Mesenchymal stem cell (in vitro differentiated cells and primary cell): ENCODE data around the gene LRTM2.

Experiments
- DNase-seq: peaks from one replicate; pipeline ENCODE4 v3.0.0-alpha.2; 2013
- H2AFZ ChIP-seq: one replicate; pipeline ENCODE4 v1.6.1; 2013; ENCODE audit warnings: low read depth, mild to moderate bottlenecking, control low read depth, inconsistent platforms, low read length, moderate library complexity
- H2AK5ac ChIP-seq: 2 replicates; pipeline ENCODE4 v1.6.1; 2013; ENCODE audit warnings: low read length, moderate library complexity, mild to moderate bottlenecking, inconsistent platforms; ENCODE audit not compliant: severe bottlenecking
- H2BK120ac ChIP-seq: one replicate; pipeline ENCODE4 v1.6.1; 2013; ENCODE audit warnings: low read depth, mild to moderate bottlenecking, inconsistent platforms, low read length, moderate library complexity
- H2BK12ac ChIP-seq, 2 experiments: one replicate each; pipeline ENCODE4 v1.6.1; 2013; ENCODE audit warnings: inconsistent platforms in 2 of 2, low read length in 2 of 2, mild to moderate bottlenecking in 2 of 2, moderate library complexity in 2 of 2, control low read depth in 1 of 2
- H2BK15ac ChIP-seq: one replicate; pipeline ENCODE4 v1.6.1; 2013; ENCODE audit warnings: mild to moderate bottlenecking, low read depth, inconsistent platforms; ENCODE audit not compliant: poor library complexity, severe bottlenecking
- H2BK5ac ChIP-seq: 2 replicates; pipeline ENCODE4 v1.6.1; 2013; ENCODE audit warnings: low read depth, mild to moderate bottlenecking, low read length, control low read depth, inconsistent platforms; ENCODE audit not compliant: poor library complexity, severe bottlenecking
- H3K14ac ChIP-seq, 2 experiments: one replicate each; pipeline ENCODE4 v1.6.1; 2013; ENCODE audit warnings: inconsistent platforms in 2 of 2, low read length in 2 of 2, control low read depth in 1 of 2, mild to moderate bottlenecking in 1 of 2, moderate library complexity in 1 of 2
- H3K18ac ChIP-seq, 2 experiments: one replicate each; pipeline ENCODE4 v1.6.1; 2013; ENCODE audit warnings: inconsistent platforms in 2 of 2, low read length in 2 of 2, control low read depth in 1 of 2, low read depth in 1 of 2, mild to moderate bottlenecking in 1 of 2
- H3K23ac ChIP-seq, 2 experiments: one replicate each; pipeline ENCODE4 v1.6.1; 2013; ENCODE audit warnings: inconsistent platforms in 2 of 2, low read length in 2 of 2, mild to moderate bottlenecking in 2 of 2, moderate library complexity in 2 of 2, control low read depth in 1 of 2
- H3K27ac ChIP-seq: 2 replicates; pipeline ENCODE4 v1.5.1; 2013; ENCODE audit warnings: mild to moderate bottlenecking, moderate library complexity, low read length, control low read depth, inconsistent platforms; ENCODE audit not compliant: poor library complexity, severe bottlenecking
- H3K27me3 ChIP-seq, 2 experiments: 2 replicates each; pipeline versions ENCODE4 v1.6.1 to v1.7.0; 2013; ENCODE audit warnings: low read length in 2 of 2, mild to moderate bottlenecking in 2 of 2, moderate library complexity in 2 of 2, control low read depth in 1 of 2, inconsistent platforms in 1 of 2; ENCODE audit not compliant: control insufficient read depth in 1 of 2, insufficient read depth in 1 of 2
- H3K36me3 ChIP-seq, 2 experiments: 2 replicates each; pipeline versions ENCODE4 v1.6.1 to v1.7.0; 2013; ENCODE audit warnings: low read length in 2 of 2, control low read depth in 1 of 2, inconsistent platforms in 1 of 2, low read depth in 1 of 2, mild to moderate bottlenecking in 1 of 2; ENCODE audit not compliant: insufficient read depth in 2 of 2, control insufficient read depth in 1 of 2
- H3K4ac ChIP-seq, 2 experiments: one replicate each; pipeline ENCODE4 v1.6.1; 2013; ENCODE audit warnings: inconsistent platforms in 2 of 2, low read length in 2 of 2, mild to moderate bottlenecking in 2 of 2, moderate library complexity in 2 of 2, control low read depth in 1 of 2, low read depth in 1 of 2
- H3K4me1 ChIP-seq: 2 replicates; pipeline ENCODE4 v1.6.1; 2013; ENCODE audit warnings: low read depth, low read length, control low read depth; ENCODE audit not compliant: control insufficient read depth, insufficient read depth
- H3K4me2 ChIP-seq: 2 replicates; pipeline ENCODE4 v1.6.1; 2013; ENCODE audit warnings: low read length, mild to moderate bottlenecking, inconsistent platforms; ENCODE audit not compliant: poor library complexity, severe bottlenecking
- H3K4me3 ChIP-seq, 2 experiments: 2 replicates each; pipeline versions ENCODE4 v1.5.1 to v1.7.0; 2013; ENCODE audit warnings: low read length in 2 of 2, mild to moderate bottlenecking in 2 of 2, control low read depth in 1 of 2, low read depth in 1 of 2; ENCODE audit not compliant: insufficient read depth in 1 of 2
- H3K79me1 ChIP-seq: replicated peaks from 2 replicates; pipeline ENCODE4 v1.6.1; 2013; ENCODE audit warnings: mild to moderate bottlenecking, control low read depth, low read length, inconsistent platforms; ENCODE audit not compliant: poor library complexity, severe bottlenecking
- H3K9ac ChIP-seq: 2 replicates; pipeline ENCODE4 v1.7.0; 2013; ENCODE audit warnings: mild to moderate bottlenecking, low read length, moderate library complexity
- H3K9me3 ChIP-seq: 2 replicates; pipeline ENCODE4 v1.7.0; 2013; ENCODE audit warnings: mild to moderate bottlenecking, low read length; ENCODE audit not compliant: control insufficient read depth
- H4K8ac ChIP-seq: one replicate; pipeline ENCODE4 v1.6.1; 2013; ENCODE audit warnings: inconsistent platforms, mild to moderate bottlenecking, low read length, moderate library complexity
- H4K91ac ChIP-seq: one replicate; pipeline ENCODE4 v1.6.1; 2013; ENCODE audit warnings: mild to moderate bottlenecking, low read length, inconsistent platforms
- WGBS: methylation state at CpG from one replicate; pipeline ENCODE4 v1.1.7; 2013; ENCODE audit warnings: mixed read lengths; 5-methylcytosine and 5-hydroxymethylcytosine counted together

LRTM2 gene

GRCh38 chr12:1811948-1812291, 8.4 kb upstream of the LRTM2 start:
- no peak overlapping the region for H2BK5ac ChIP-seq
- peak overlapping the region; percentile 63 to 86 for H2BK12ac ChIP-seq
- peak overlapping the region in 1 of 2 experiments; percentile 6 for H3K23ac ChIP-seq
- H3K4me3 ChIP-seq: no peak overlapping the region
- no peak overlapping the region for H3K9ac ChIP-seq
- peaks cover 8% of the 10 kb centered on the region for H3K4me1 ChIP-seq
- no peak overlapping the region for H3K4me2 ChIP-seq
- H3K4ac ChIP-seq: peak overlapping the region in 1 of 2 experiments; percentile 76
- DNase-seq: no peak
- peak overlapping the region; percentile 83 for H2BK120ac ChIP-seq
- peak overlapping the region; percentile 69 for H4K8ac ChIP-seq
- H3K27me3 ChIP-seq: peaks cover 9 to 49% of the 10 kb centered on the region in 2 experiments
- peak overlapping the region; percentile 81 for H4K91ac ChIP-seq
- peak overlapping the region; percentile 26 to 74 for H3K18ac ChIP-seq
- no peaks in the 10 kb centered on the region for H3K36me3 ChIP-seq
- no peaks in the 10 kb centered on the region for H3K79me1 ChIP-seq
- 80% methylated on average over 6 of the region's 6 CpGs for WGBS
- H3K14ac ChIP-seq: no peak overlapping the region
- no peak overlapping the region for H3K27ac ChIP-seq
- H3K9me3 ChIP-seq: no peaks in the 10 kb centered on the region
- no peak overlapping the region for H2BK15ac ChIP-seq
- H2AK5ac ChIP-seq: no peak overlapping the region
- H2AFZ ChIP-seq: no peak overlapping the region

- peak overlapping the region in 1 of 2 experiments; percentile 62 for H3K14ac ChIP-seq
- H3K27me3 ChIP-seq: peaks cover 9 to 53% of the 10 kb centered on the region in 2 experiments
- no peak overlapping the region for H2AFZ ChIP-seq
- peak; percentile 88 for DNase-seq
- H2BK120ac ChIP-seq: peak overlapping the region; percentile 35
- no peak overlapping the region for H2BK5ac ChIP-seq
- H2BK15ac ChIP-seq: peak overlapping the region; percentile 56
- WGBS: 39% methylated on average over 17 of the region's 17 CpGs
- no peak overlapping the region for H3K4me2 ChIP-seq
- peak overlapping the region; percentile 52 for H4K91ac ChIP-seq
- H3K4ac ChIP-seq: peak overlapping the region; percentile 52 to 76
- no peak overlapping the region for H2AK5ac ChIP-seq
- peaks cover 6% of the 10 kb centered on the region for H3K4me1 ChIP-seq
- H3K18ac ChIP-seq: peak overlapping the region; percentile 70 to 77
- no peak overlapping the region for H3K27ac ChIP-seq
- H3K9ac ChIP-seq: no peak overlapping the region
- no peaks in the 10 kb centered on the region for H3K79me1 ChIP-seq
- H4K8ac ChIP-seq: peak overlapping the region; percentile 79
- peak overlapping the region; percentile 49 to 76 for H2BK12ac ChIP-seq
- no peak overlapping the region for H3K4me3 ChIP-seq
- H3K9me3 ChIP-seq: no peaks in the 10 kb centered on the region
- no peak overlapping the region for H3K23ac ChIP-seq
- H3K36me3 ChIP-seq: no peaks in the 10 kb centered on the region
Measured at GRCh38 chr12:1812650-1813302, 7.6 kb upstream of the LRTM2 start.

GRCh38 chr12:1814266-1814665, 6.1 kb upstream of the LRTM2 start:
- no peaks in the 10 kb centered on the region for H3K79me1 ChIP-seq
- H3K4me2 ChIP-seq: no peak overlapping the region
- H3K36me3 ChIP-seq: no peaks in the 10 kb centered on the region
- H3K23ac ChIP-seq: no peak overlapping the region
- no peaks in the 10 kb centered on the region for H3K9me3 ChIP-seq
- H3K4me3 ChIP-seq: no peak overlapping the region
- WGBS: 87% methylated on average over 8 of the region's 8 CpGs
- H2BK15ac ChIP-seq: no peak overlapping the region
- no peak overlapping the region for H3K27ac ChIP-seq
- no peak overlapping the region for H3K18ac ChIP-seq
- H3K14ac ChIP-seq: no peak overlapping the region
- no peak overlapping the region for H2BK5ac ChIP-seq
- H2BK12ac ChIP-seq: peak overlapping the region in 1 of 2 experiments; percentile 30
- no peak for DNase-seq
- no peak overlapping the region for H2BK120ac ChIP-seq
- H3K4ac ChIP-seq: no peak overlapping the region
- H4K8ac ChIP-seq: no peak overlapping the region
- peaks cover 14 to 52% of the 10 kb centered on the region in 2 experiments for H3K27me3 ChIP-seq
- no peak overlapping the region for H2AK5ac ChIP-seq
- H4K91ac ChIP-seq: no peak overlapping the region
- peaks cover 6% of the 10 kb centered on the region for H3K4me1 ChIP-seq
- H2AFZ ChIP-seq: no peak overlapping the region
- H3K9ac ChIP-seq: no peak overlapping the region

- Histone ChIP-seq H3K27ac (no peak overlapping the region), H3K27me3 (peaks cover 22 to 61% of the 10 kb centered on the region in 2 experiments), H3K36me3 (no peaks in the 10 kb centered on the region), H3K9me3 (no peaks in the 10 kb centered on the region), H2BK15ac (peak overlapping the region; percentile 12), H3K18ac (no peak overlapping the region), H3K23ac (no peak overlapping the region), H2BK5ac (no peak overlapping the region), H2AFZ (no peak overlapping the region), H3K4me2 (no peak overlapping the region), H3K4me1 (peaks cover 6% of the 10 kb centered on the region), H3K9ac (no peak overlapping the region), H2BK120ac (no peak overlapping the region), H2BK12ac (no peak overlapping the region), H4K91ac (no peak overlapping the region), H3K4ac (no peak overlapping the region), H3K14ac (no peak overlapping the region), H2AK5ac (no peak overlapping the region), H3K4me3 (no peak overlapping the region), H3K79me1 (no peaks in the 10 kb centered on the region), H4K8ac (no peak overlapping the region)
- 89% methylated on average over 2 of the region's 3 CpGs for WGBS
- DNase-seq: no peak
Measured at GRCh38 chr12:1815108-1815507, 5.3 kb upstream of the LRTM2 start.
